ENCODE results near the gene USP27X. TPM values are rescaled to one million over a fixed set of nuclear protein-coding genes. Genes with fewer than 3 reads are reported as not detected.

Gene USP27X
- total RNA-seq, 1 donor from 2014 or later = 1.2 TPM

DNA sequence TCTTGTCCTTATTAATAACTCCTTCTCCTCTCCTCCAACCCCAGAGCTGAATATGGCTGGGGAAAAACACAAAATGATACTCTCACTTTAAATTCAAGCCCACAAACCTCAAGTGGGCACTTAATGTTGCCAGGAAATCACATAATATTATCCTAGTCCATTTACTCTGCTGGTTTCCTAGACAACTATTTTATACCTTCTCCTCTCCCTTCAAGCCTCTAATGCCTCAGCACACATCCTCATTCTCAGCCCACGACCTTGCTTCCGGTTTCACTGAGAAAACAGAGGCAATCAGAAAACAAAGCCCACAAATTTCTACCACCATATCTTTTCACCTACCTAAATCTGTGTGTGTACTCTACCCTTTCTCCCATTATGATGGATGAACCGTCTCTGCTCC lies 31.1 kb downstream of the USP27X start:
- Mint-ChIP-seq H3K27ac (no peak overlapping the region), H3K36me3 (ENCODE audit: low read depth) (no peaks in the 10 kb centered on the region), H3K27me3 (ENCODE audit: insufficient read depth) (no peaks in the 10 kb centered on the region), H3K4me3 (no peak overlapping the region), H3K4me1 (ENCODE audit: low read depth) (peaks cover 8% of the 10 kb centered on the region), H3K9me3 (no peaks in the 10 kb centered on the region)
- intact Hi-C loops (cut with micrococcal nuclease) = no loop called here
- no peak for DNase-seq (ENCODE audit: low spot score)

DNA sequence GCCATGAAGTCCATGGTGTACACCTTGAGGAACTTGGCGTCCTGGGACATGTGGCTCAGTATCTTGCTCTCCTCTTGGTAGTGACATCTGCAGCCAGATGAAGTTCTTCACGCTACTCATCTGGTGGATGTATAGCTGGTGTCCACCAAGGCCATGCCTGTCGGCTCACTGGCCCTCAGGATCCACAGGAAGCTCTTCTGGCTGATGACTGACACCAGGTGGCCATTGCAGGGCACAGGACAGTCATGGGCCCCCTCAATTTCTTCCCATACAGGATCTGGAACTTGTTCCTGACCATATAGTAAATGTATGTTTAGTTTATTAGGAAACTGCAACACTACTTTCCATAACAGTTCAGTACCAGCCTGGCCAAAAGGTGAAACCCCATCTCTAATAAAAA lies 32.8 kb downstream of the USP27X start:
- Mint-ChIP-seq H3K27me3 (ENCODE audit: insufficient read depth) (no peaks in the 10 kb centered on the region), H3K27ac (no peak overlapping the region), H3K9me3 (no peaks in the 10 kb centered on the region), H3K36me3 (ENCODE audit: low read depth) (no peaks in the 10 kb centered on the region), H3K4me1 (ENCODE audit: low read depth) (peaks cover 8% of the 10 kb centered on the region), H3K4me3 (no peak overlapping the region)
- intact Hi-C loops (cut with micrococcal nuclease) = no loop called here
- no peak for DNase-seq (ENCODE audit: low spot score)

GRCh38 chrX:49912861-49913260 lies 33.6 kb downstream of the USP27X start:
- Mint-ChIP-seq H3K36me3 (ENCODE audit: low read depth) (no peaks in the 10 kb centered on the region), H3K4me3 (no peak overlapping the region), H3K9me3 (no peaks in the 10 kb centered on the region), H3K27ac (no peak overlapping the region), H3K27me3 (ENCODE audit: insufficient read depth) (peaks cover 2% of the 10 kb centered on the region), H3K4me1 (ENCODE audit: low read depth) (peaks cover 8% of the 10 kb centered on the region)
- intact Hi-C loops (cut with micrococcal nuclease) = no loop called here
- no peak for DNase-seq (ENCODE audit: low spot score)

- no peaks in the 10 kb centered on the region for H3K36me3 Mint-ChIP-seq (ENCODE audit: low read depth)
- H3K4me3 Mint-ChIP-seq = no peak overlapping the region
- no peak overlapping the region for H3K27ac Mint-ChIP-seq
- H3K9me3 Mint-ChIP-seq = no peaks in the 10 kb centered on the region
- intact Hi-C loops (cut with micrococcal nuclease) = loop anchor here (1.0 kb wide), 2 partner anchors 166 to 665 kb away; no protein-coding TSS in a partner anchor
- H3K27me3 Mint-ChIP-seq (ENCODE audit: insufficient read depth) = peaks cover 2% of the 10 kb centered on the region
- peak; percentile 12 for DNase-seq (ENCODE audit: low spot score)
- H3K4me1 Mint-ChIP-seq (ENCODE audit: low read depth) = peaks cover under 1% of the 10 kb centered on the region
Observed at GRCh38 chrX:49915361-49916222, 36.3 kb downstream of the USP27X start.

GRCh38 chrX:49919617-49920016 lies 40.3 kb downstream of the USP27X start:
- H3K9me3 Mint-ChIP-seq = no peaks in the 10 kb centered on the region
- H3K27me3 Mint-ChIP-seq (ENCODE audit: insufficient read depth) = peaks cover 2% of the 10 kb centered on the region
- intact Hi-C loops (cut with micrococcal nuclease) = loop anchor here (10.0 kb wide), 1 partner anchor 1325 kb away; the partner anchor contains the start of gene WDR13
- no peak overlapping the region for H3K4me3 Mint-ChIP-seq
- H3K4me1 Mint-ChIP-seq (ENCODE audit: low read depth) = peaks cover 12% of the 10 kb centered on the region
- DNase-seq (ENCODE audit: low spot score) = no peak
- H3K27ac Mint-ChIP-seq = no peak overlapping the region
- peaks cover 2% of the 10 kb centered on the region for H3K36me3 Mint-ChIP-seq (ENCODE audit: low read depth)

DNA sequence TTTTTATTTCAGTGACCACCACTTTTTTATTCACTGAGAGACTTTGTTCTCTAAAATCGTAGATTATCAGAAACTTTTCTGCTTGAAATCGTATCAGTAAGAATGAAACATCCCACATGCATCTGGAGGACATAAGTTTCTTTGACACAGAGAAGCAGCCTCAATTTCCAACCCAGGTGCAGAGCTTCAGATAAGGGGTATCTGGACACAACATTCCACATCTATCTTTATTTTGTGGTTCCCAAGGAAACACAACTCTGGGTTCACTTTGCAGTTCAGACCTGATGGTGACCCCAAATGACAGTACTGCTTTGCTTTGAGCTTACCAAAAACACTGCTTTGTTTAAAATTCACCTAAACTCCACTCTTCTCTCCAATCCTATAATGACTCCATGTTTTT lies 41.8 kb downstream of the USP27X start:
- peaks cover 2% of the 10 kb centered on the region for H3K27me3 Mint-ChIP-seq (ENCODE audit: insufficient read depth)

DNA sequence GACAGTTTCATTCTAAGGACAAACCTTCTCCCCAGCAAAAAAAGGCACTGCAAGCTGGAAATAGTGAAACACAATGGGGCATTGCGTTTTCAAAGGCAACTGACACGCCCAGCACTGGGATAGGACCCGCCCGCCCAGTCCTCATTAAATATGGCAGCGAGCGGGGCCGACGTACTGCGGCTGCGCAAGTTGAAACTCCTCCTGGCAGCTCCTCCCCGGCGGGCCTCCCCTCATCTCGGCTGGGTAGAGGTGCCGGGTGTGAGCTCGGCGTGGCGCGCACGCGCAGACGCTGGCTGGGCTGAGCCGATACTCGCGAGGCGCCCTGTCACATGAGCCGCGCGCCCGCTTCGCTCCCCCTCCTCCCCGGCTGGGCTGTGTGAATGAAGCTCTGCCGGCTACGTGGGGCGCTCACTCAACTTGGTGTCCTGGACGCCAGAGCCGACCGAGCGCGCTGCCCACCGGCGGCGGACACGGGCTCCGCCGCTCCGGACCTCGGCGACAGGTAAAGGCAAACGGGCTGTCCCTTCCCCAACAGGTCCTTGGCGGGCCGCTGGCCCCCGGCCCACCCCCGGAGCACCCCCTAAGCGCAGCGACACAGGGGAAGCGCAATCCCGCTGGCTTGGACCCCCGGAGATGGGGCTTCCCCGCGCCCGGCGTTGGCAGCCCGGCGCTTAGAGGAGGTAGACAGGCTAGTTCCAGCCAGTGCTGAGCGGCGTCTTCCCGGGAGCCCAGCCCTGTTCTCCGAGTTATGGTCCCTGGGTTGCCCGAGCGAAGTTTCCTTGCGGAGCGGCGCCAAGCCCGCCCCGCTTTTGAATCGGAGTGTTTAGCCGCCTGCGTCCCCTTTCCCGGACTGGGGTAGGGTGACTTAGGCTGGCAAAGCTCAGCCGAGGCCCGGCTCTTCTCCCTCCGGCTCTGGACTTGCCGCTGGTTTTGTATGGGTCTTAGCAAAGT lies 43.3 kb downstream of the USP27X start, which contains the start of gene CLCN5:
CLCN5 (plus strand) TSS at position 306 of the 951 bp plus-strand sequence. CDS start 2,703 bp downstream, outside the sequence.
- peaks cover 9% of the 10 kb centered on the region for H3K36me3 Mint-ChIP-seq (ENCODE audit: low read depth)
- peaks cover 12% of the 10 kb centered on the region for H3K4me1 Mint-ChIP-seq (ENCODE audit: low read depth)
- peak within 1 kb of the TSS; percentile 58 for H3K27ac Mint-ChIP-seq
- H3K27me3 Mint-ChIP-seq (ENCODE audit: insufficient read depth) = peaks cover 2% of the 10 kb centered on the region
- peak within 1 kb of the TSS; percentile 84 for H3K4me3 Mint-ChIP-seq
- peak; percentile 91 for DNase-seq (ENCODE audit: low spot score)
- intact Hi-C loops (cut with micrococcal nuclease) = loop anchor here (1.0 to 10.0 kb wide), 3 partner anchors 44 to 1328 kb away; partner anchors contain the start of genes CCNB3, USP27X and WDR13
- no peaks in the 10 kb centered on the region for H3K9me3 Mint-ChIP-seq

More for the DNA sequence above, 41.8 kb downstream of the USP27X start:
- intact Hi-C loops (cut with micrococcal nuclease) = loop anchor here (10.0 kb wide), 1 partner anchor 1326 kb away; the partner anchor contains the start of gene WDR13
- Mint-ChIP-seq H3K36me3 (ENCODE audit: low read depth) (peaks cover 4% of the 10 kb centered on the region), H3K27ac (no peak overlapping the region), H3K4me3 (no peak overlapping the region), H3K4me1 (ENCODE audit: low read depth) (peaks cover 12% of the 10 kb centered on the region), H3K9me3 (no peaks in the 10 kb centered on the region)
- no peak for DNase-seq (ENCODE audit: low spot score)

- Mint-ChIP-seq H3K36me3 (ENCODE audit: low read depth) (peaks cover 9% of the 10 kb centered on the region), H3K4me3 (no peak overlapping the region), H3K27me3 (ENCODE audit: insufficient read depth) (no peaks in the 10 kb centered on the region), H3K4me1 (ENCODE audit: low read depth) (peaks cover 12% of the 10 kb centered on the region), H3K9me3 (no peaks in the 10 kb centered on the region), H3K27ac (no peak overlapping the region)
- intact Hi-C loops (cut with micrococcal nuclease) = loop anchor here (10.0 kb wide), 1 partner anchor 1330 kb away; the partner anchor contains the start of gene WDR13
- DNase-seq (ENCODE audit: low spot score) = no peak
Observed at GRCh38 chrX:49925176-49925575, 45.9 kb downstream of the USP27X start.

GRCh38 chrX:49930039-49930438 lies 50.8 kb downstream of the USP27X start:
- H3K4me3 Mint-ChIP-seq = no peak overlapping the region
- intact Hi-C loops (cut with micrococcal nuclease) = no loop called here
- H3K27me3 Mint-ChIP-seq (ENCODE audit: insufficient read depth) = no peaks in the 10 kb centered on the region
- H3K4me1 Mint-ChIP-seq (ENCODE audit: low read depth) = no peaks in the 10 kb centered on the region
- no peak overlapping the region for H3K27ac Mint-ChIP-seq
- H3K36me3 Mint-ChIP-seq (ENCODE audit: low read depth) = peaks cover 5% of the 10 kb centered on the region
- DNase-seq (ENCODE audit: low spot score) = no peak
- no peaks in the 10 kb centered on the region for H3K9me3 Mint-ChIP-seq

Other genes with a start within 250 kb of the USP27X start
- not detected in 2 replicates for gene PAGE1, start 183.5 kb upstream of the USP27X start, total RNA-seq
- gene PAGE4, start 50.2 kb upstream of the USP27X start, total RNA-seq = not detected in 2 replicates
- 2.8 and 5.5 TPM in 2 replicates for gene CLCN5, start 43.1 kb downstream of the USP27X start, total RNA-seq

Measured in activated T-helper 1 cell treated with anti-CD3 and anti-CD28 coated beads, Interleukin-12 subunit alpha, Interleukin-12 subunit beta, Interleukin-2, Interleukin-4 antibody, amounts not matched to agents 30 ng/mL and 10 ng/mL and 1 ng/mL, durations not matched to agents 14 hours and 24 hours and 36 hours (primary cell).